DMS53 treated with DMSO at 0.1 percent for 48 hours (cell line): Measurements from ENCODE around the gene CERCAM.
"Not testable (repeated sequence)": the region's sequence is repeated elsewhere in the genome, so short reads cannot be mapped to it uniquely, and the experiment has no call there.

Source experiments
- DNase-seq: peaks from one replicate; lab custom pipeline; 2025; ENCODE audit not compliant: unreplicated experiment; lab: John Stamatoyannopoulos, UW

The CERCAM gene

DNA sequence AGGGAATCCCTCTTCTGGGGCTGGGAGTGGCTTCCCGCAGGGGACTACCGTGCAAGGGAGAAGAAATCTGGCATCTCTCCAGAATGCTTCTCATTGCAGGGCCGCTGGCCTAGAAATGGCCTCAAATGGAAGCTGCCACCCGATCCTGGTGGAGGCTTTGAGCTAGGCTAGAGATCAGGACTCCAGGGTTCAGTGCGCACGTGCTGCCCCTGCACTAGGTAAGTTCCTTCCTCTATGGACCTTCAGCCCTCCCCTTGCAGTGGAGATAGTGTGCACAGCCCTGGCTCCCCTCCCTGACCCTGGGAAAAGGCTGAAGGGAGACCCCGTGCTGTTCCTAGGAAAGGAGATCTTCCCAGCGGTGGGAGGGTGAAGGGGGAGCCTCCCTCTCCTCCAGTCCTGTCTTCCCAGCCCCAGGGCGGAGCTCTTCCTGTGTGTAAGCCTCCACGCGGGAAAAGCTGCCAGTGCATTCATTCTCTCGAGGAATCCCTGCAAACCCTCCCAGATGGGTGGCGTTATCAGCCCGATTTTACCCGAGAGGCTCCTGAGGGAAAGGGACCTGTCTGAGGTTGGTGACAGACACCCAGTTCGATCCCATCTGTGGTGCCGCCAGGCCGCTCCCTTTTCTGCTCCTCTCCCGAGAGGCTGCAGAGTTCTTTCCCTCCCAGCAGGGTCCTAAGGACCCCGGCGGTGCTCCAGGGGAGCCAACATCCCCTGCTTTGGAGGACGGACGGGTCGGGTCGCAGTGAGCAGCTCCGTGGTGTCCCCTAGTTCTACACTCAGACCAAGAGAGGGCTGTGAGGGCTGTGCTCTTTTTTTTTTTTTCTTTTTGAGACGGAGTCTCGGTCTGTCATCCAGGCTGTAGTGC is 1.4 kb upstream of the CERCAM start:
- DNase-seq = no peak

- peak; percentile 54 for DNase-seq
These were observed 502 bp upstream of the CERCAM start for GRCh38 chr9:128420060-128420650.

DNA sequence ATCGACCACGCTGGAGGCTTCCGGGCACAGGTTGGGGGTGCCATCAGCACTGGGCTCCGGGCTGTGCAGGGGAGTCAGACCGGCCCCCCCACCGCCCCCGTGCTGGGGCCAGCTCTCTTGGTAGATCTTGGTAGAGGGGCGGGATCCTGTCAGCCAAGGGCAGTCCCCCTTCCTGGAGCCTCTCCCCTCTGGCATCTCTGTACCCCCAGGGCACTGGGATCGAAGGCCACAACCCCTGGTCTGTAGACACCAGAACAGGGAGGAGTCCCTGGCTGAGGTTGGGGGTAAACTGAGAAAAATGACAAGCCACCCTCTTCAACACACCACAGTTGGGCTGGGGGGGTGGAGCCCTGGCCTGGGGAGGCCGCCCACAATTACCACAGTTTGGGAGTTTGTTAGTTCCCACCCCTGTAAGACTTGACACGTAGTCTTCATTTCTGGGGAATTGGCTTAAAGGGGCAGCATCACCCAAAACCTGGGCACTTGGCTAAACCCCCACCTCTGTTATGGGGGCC is 882 bp downstream of the CERCAM start:
- no peak for DNase-seq

DNA sequence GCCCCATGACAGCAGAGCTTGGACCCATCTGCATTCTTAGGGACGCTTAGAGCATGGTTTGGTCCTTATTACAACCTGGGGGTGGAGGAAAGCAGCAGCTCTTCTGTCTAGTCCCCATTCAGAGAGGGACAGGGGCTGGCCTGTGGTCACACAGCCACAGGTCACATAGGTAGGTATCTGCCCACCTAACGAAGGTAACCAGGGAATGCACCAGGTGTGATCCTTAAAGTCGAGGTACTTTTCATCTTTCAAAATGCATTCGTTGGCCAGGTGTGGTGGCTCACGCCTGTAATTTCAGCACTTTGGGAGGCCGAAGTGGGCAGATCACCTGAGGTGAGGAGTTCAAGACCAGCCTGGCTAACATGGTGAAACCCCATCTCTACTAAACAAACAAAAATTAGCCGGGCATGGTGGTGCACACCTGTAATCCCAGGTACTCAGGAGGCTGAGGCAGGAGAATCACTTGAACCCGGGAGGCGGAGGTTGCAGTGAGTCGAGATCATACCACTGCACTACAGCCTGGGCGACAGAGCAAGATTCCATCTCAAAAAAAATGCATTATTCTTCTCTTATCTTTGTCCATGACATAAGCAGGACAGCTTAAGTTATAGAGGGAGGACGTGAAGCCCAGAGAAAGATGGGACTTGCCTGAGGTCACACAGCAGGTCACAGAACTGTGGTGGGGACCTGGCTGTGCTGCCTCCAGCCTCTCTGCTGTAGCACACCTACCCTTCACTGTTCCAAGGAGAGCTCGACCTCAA is 1.5 kb downstream of the CERCAM start:
- DNase-seq = not testable (repeated sequence)

DNA sequence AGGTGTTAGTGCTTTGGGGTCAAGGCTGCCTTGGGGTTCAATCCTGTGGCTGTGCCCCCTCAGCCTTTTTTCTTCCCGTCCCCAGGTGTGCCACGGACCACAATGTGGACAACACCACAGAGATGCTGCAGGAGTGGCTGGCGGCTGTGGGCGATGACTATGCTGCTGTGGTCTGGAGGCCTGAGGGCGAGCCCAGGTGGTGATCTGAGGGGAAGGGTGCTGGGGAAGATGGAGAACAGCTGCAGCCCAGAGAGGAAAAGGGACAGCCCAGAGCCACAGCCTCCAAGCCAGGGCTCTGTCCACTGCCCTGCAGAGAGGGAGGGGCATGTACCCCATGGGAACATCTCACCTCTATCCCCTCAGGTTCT is 2.1 kb downstream of the CERCAM start:
- no peak for DNase-seq

DNA sequence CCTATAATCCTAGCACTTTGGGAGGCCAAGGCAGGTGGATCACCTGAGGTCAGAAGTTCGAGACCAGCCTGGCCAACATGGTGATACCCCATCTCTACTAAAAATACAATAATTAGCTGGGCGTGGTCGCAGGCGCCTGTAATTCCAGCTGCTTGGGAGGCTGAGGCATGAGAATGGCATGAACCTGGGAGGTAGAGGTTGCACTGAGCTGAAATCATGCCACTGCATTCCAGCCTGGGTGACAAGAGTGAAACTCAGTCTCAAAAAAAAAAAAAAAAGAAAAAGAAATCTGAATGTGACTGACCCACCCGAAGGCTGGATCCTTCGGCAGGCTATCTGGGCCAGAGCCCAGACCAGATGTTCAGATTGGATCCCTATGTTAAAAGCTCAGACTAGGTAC is 2.7 kb downstream of the CERCAM start:
- DNase-seq = not testable (repeated sequence)

GRCh38 chr9:128424268-128424780 is 3.7 kb downstream of the CERCAM start:
- no peak for DNase-seq

GRCh38 chr9:128428644-128429512 is 8.2 kb downstream of the CERCAM start:
- no peak for DNase-seq

DNA sequence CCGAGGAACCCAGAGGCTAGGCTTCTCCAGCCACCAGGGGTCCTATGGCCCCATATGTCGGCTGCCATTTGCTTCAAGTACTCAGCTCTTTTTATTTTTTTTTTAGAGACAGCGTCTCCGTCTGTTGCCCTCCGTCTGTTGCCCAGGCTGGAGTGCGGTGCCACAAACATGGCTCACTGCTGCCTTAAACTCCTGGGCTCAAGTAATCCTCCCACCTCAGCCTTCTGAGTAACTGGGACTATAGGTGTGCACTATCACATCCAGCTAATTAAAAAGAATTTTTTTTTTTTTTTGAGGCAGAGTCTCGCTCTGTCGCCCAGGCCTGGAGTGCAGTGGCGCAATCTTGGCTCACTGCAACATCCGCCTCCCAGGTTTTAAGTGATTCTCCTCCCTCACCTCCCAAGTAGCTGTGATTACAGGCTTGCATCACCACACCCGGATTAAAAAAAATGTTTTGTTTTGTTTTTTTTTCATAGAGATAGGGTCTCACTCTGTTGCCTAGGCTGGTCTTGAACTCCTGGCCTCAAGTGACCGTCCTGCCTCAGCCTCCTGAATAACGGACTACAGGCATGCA is 8.9 kb downstream of the CERCAM start:
- no peak for DNase-seq

DNA sequence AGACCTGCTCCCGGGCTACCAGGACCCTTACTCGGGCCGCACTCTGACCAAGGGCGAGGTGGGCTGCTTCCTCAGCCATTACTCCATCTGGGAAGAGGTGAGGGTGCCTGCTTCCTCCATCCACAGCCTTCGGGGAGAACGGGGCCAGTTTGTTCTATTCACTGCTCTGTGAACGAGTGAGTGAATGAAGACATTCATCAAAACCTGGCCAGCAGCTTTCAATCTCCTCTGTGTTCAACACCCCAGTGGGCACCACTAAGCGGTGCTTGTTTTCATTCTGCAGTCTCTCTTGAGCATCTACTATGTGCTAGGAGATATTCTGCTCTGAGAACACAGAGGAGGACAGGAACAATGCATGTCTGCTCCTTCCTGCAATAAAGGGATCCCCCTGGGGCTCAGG is 10.6 kb downstream of the CERCAM start:
- no peak for DNase-seq

DNA sequence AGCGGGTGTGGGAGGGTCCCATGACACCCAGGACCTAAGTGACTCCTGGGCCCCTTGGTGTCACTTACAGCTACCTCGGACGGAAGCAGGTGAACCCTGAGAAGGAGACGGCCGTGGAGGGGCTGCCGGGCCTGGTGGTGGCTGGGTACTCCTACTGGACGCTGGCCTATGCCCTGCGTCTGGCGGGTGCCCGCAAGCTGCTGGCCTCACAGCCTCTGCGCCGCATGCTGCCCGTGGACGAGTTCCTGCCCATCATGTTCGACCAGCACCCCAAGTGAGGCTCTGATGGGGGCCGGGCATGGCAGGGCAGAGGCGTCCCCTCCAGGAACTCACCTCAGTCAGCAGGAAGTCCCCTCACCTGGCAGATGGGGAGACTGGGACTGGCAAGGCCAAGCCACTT is 13.7 kb downstream of the CERCAM start:
- no peak for DNase-seq

GRCh38 chr9:128435611-128436010 is 15.0 kb downstream of the CERCAM start:
- DNase-seq = no peak

- peak; percentile 80 for DNase-seq
These were observed 17.9 kb downstream of the CERCAM start for GRCh38 chr9:128438343-128439109.

- no peak for DNase-seq
These were observed 18.6 kb downstream of the CERCAM start for GRCh38 chr9:128439273-128439672.

DNA sequence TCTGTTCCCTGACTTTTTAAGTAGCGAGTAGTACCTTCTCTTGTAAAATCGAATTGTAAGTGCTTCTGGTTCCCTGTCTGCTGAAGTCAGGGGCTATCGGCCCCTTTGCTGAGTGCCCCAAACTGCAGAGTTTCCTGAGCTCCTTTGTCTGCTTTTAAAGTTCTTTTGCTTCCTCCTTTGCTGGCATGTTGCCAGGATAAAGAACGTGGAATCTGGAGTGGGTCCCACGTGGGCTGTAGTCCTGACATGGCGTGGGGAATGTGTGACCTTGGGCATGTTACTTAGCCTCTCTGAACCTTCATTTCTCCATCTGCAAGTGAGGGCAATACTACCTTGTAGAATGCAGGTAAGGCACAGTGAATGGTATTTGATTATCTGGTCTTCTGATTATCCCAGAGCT is 21.5 kb downstream of the CERCAM start:
- no peak for DNase-seq

DNA sequence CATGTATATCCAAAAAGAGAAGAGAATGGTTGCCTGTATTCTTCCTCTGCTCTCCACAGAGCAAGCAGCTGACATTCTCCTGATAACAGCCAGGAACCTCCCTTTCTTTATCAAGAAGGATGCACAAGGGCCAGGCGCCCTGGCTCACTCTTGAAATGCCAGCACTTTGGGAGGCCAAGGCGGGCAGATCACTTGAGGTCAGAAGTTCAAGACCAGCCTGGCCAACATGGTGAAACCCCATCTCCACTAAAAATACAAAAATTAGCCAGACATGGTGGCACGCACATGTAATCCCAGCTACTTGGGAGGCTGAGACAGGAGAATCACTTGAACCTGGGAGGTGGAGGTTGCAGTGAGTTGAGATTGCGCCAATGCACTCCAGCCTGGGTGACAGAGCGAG is 25.8 kb downstream of the CERCAM start:
- DNase-seq = not testable (repeated sequence)

DNA sequence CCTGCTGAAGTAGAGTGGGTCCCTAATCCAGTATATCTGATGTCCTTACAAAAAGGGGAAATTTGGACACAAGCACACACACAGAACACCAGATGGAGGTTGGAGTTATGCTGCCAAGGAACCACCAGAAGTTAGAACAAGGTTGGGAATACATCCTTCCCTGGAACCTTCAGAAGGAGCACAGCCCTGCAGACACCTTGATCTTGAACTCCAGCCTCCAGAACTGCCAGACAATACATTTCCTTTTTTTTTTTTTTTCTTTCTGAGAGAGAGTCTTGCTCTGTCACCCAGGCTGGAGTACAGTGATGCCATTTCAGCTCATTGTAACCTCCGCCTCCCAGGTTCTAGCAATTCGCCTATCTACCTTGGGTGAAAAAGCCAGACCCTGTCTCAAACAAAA is 28.1 kb downstream of the CERCAM start:
- DNase-seq = no peak

DNA sequence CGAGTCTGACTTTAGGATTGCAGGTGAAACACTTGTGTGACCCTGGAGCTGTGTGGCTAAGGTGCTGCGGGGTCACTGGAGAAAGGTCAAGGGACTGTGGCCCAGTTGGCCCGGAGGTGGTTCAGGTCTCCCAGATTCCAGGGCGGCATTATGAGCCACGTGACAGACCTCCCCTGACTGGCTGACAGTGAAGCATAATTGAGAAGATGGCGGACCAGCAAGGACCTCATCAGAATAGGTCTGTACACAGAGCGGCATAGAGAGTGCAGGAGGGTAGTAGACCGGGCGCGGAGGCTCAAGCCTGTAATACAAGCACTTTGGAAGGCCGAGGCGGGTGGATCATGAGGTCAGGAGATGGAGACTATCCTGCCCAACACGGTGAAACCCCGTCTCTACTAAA is 34.3 kb downstream of the CERCAM start:
- DNase-seq = peak; percentile 17

GRCh38 chr9:128455849-128456612 is 35.4 kb downstream of the CERCAM start, which contains the start of gene ODF2:
Gene ODF2 (plus strand): TSS chr9:128456006. CDS start chr9:128456092, 86 bp downstream.
- DNase-seq = peak; percentile 97
